ENCODE results near the gene GNB1L. TPM values are rescaled to one million over a fixed set of nuclear protein-coding genes. Genes with fewer than 3 reads are reported as not detected.
A peak's percentile ranks its signal among the peaks of the same experiment; 100 is the strongest.

Gene GNB1L
- total and polyA plus RNA-seq, 5 donors: 2.1 to 4.9 (median 3.9) TPM

DNA sequence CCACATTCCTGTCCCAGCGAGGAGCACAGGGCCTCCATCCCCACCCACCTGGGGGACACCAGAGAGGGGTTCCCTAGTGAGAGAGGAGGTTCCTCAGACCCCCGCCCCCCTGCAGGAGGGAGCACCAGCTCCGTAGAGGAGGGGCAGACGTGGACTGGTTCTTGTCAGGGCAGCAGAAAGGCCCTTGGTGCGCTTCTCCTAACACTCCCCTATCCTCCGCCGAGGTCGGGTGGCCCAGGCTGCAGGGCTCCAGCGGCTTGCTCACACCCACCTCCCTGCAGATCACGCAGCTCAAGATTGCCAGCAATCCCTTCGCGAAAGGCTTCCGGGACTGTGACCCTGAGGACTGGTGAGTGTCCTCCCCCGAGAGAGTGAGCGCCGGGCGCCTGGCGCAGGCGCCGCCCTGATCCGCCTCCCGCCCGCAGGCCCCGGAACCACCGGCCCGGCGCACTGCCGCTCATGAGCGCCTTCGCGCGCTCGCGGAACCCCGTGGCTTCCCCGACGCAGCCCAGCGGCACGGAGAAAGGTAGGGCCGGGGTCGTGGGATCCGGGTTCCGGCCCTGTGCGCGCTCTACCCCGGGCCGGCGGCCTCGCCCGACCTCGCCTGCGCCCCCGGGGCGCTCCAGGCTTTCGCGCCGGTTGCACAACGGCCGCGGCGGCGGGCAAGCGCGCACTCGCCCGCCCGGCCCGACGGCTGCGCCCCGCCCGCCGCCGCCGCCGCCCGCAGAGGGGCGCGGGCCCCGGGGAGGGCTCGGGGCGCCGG, 89.0 kb downstream of the GNB1L start:
- Histone ChIP-seq H3K9me3 (ENCODE audit: control insufficient read depth, low read length) (no peaks in the 10 kb centered on the region), H3K27ac (ENCODE audit: low read length) (no peak overlapping the region), H3K27me3 (ENCODE audit: control insufficient read depth, insufficient read depth) (no peaks in the 10 kb centered on the region), H3K4me3 (ENCODE audit: low read length) (peak overlapping the region; percentile 36), H3K4me1 (ENCODE audit: control insufficient read depth, insufficient read depth, low read length) (no peaks in the 10 kb centered on the region)
- WGBS: 3% methylated on average over 83 of the region's 83 CpGs
- intact Hi-C loops (cut with DNase I): no loop called here
- ATAC-seq (peak; percentile 2 to 28), DNase-seq (peak; percentile 41 to 68 (median 63))

DNA sequence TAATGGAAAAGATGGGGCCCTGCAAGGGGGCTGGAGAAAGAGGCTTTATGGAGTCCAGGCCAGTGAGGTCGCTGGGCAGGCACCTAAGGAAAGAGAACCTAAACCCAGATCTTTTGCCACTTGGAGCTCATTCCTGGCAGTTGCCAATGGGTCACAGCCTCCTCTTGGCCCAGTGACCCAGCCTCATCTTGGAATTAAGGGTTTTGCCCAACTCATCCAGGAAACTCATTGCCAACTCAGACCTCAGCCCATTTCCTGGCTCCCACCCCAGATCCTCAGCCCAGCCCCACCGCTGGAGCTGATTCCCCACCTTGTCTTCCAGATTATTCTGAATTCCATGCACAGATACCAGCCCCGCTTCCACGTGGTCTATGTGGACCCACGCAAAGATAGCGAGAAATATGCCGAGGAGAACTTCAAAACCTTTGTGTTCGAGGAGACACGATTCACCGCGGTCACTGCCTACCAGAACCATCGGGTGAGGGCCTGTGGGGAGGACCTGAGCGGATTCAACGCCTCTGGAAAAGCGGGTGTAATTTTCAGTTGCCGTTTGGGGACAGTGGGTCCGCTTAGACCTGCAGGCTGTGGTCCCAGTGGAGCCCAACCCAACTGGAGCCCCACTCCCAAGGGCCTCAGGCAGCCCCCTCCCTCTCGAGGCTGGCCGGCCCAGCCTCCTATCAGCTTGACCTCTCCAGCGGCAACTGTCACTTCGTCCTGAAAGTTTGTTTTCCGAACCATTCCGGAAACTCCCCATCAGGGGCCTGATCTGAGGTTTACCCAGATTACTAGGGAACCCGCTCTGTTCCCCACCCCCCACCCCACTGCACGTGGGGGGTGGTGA, 89.8 kb downstream of the GNB1L start:
- WGBS: 51% methylated on average over 25 of the region's 25 CpGs
- Histone ChIP-seq H3K9me3 (ENCODE audit: control insufficient read depth, low read length) (no peaks in the 10 kb centered on the region), H3K27me3 (ENCODE audit: control insufficient read depth, insufficient read depth) (no peaks in the 10 kb centered on the region), H3K4me3 (ENCODE audit: low read length) (no peak overlapping the region), H3K27ac (ENCODE audit: low read length) (no peak overlapping the region), H3K4me1 (ENCODE audit: control insufficient read depth, insufficient read depth, low read length) (no peaks in the 10 kb centered on the region)
- ATAC-seq: no peak
- peak in 2 of 3 donors; percentile 27 to 35 for DNase-seq
- intact Hi-C loops (cut with DNase I): no loop called here

DNA sequence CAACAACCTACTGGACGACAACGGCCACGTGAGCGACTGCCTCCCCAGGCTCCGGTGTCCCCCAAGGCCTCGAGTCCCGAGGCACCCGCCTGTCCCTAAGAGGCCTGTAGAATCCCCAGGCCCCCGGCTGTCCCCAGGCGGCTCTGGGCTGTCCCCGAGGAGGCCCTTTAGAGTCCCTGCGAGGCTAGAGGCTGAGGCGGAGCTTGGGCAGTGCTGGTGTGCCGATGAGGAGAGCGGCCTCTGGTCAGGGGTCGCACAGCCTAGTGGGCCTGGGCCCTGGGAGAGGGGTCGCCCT, 90.4 kb downstream of the GNB1L start:
- Histone ChIP-seq H3K4me3 (ENCODE audit: low read length) (no peak overlapping the region), H3K27me3 (ENCODE audit: control insufficient read depth, insufficient read depth) (no peaks in the 10 kb centered on the region), H3K4me1 (ENCODE audit: control insufficient read depth, insufficient read depth, low read length) (no peaks in the 10 kb centered on the region), H3K27ac (ENCODE audit: low read length) (no peak overlapping the region), H3K9me3 (ENCODE audit: control insufficient read depth, low read length) (no peaks in the 10 kb centered on the region)
- DNase-seq: peak in 2 of 3 donors; percentile 37 to 49
- WGBS: 65% methylated on average over 17 of the region's 17 CpGs
- intact Hi-C loops (cut with DNase I): no loop called here
- no peak for ATAC-seq

DNA sequence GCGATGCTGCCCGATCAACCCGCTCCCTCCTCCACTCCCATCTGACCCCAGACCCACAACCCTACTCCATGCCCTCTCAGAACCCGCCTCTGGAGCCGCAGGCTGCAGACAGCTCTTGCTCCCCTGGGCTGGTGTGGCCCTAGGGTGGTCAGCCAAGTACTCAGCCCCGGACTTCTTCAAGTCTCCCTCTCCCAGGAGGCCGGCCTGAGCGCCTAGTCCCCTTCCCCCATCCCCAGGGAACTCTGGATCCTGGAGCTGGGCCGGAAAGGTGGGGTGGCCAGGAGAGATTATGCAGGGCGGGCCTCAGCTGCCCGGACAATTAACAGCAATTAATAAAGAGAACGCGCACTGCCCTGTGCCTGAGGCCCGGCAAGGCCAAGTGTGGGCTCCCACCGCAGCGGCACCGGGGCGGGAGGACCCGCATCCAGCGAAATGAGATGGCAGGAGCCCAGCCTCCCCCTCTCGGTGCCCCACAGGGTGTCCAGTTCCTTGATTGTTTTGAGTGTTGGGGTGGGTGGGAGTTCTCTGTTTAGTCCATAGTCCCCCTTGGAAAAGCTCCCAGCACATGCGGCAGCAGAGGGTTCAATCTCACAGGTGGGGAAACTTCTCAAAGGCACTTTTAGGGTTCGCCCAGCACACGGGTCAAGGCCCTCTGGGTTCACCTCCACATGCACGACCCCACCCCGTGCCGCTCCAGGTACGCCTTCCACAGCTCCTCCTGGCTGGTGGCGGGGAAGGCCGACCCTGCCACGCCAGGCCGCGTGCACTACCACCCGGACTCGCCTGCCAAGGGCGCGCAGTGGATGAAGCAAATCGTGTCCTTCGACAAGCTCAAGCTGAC, 91.0 kb downstream of the GNB1L start:
- 54% methylated on average over 39 of the region's 39 CpGs for WGBS
- Histone ChIP-seq H3K9me3 (ENCODE audit: control insufficient read depth, low read length) (no peaks in the 10 kb centered on the region), H3K4me3 (ENCODE audit: low read length) (no peak overlapping the region), H3K27me3 (ENCODE audit: control insufficient read depth, insufficient read depth) (no peaks in the 10 kb centered on the region), H3K4me1 (ENCODE audit: control insufficient read depth, insufficient read depth, low read length) (no peaks in the 10 kb centered on the region), H3K27ac (ENCODE audit: low read length) (no peak overlapping the region)
- intact Hi-C loops (cut with DNase I): no loop called here
- DNase-seq (peak in 2 of 3 donors; percentile 37 to 39), ATAC-seq (no peak)

DNA sequence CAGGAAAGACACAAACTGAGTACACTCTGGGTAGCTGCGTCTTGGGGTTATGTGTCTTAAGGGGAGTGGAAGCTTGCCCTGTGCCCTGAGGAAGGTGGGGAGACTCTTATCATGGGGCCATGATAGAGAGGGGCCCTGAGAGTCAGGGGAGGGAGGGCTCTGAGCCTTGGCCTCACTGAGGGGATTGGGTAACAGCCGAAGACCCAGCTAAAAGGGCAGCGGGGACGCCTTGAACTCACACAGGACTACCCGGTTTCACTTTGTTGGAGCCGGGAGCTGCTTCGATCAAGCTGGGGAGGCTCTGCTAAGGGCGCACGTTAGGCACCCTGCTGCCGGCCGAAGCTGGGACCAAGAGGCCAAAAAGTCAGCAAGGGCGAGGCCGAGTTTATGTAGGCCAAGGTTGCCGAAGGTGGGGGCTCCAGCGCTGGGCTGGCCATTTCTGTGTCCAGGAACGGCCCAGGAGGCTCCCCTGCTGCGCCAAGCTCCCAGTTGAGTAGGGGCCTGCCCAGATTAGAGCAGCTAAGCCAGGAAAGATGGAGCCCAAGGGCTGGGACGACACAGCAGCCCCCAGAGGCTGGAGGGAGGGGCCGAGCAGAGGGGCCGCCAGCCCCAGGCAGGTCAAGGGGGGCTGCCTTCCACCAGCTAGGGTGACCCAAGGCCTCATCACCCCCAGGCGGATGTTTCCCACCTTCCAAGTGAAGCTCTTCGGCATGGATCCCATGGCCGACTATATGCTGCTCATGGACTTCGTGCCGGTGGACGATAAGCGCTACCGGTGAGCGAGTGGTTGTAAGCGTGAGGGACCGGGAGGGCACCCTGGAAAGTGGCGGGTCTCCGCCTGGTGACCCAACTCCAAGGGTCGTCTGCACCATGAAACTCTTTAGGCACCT, 91.9 kb downstream of the GNB1L start:
- DNase-seq: peak in 2 of 3 donors; percentile 39 to 42
- no peaks in the 10 kb centered on the region for H3K4me1 ChIP-seq (ENCODE audit: control insufficient read depth, insufficient read depth, low read length)
- no peaks in the 10 kb centered on the region for H3K9me3 ChIP-seq (ENCODE audit: control insufficient read depth, low read length)
- intact Hi-C loops (cut with DNase I): no loop called here
- no peak for ATAC-seq
- no peaks in the 10 kb centered on the region for H3K27me3 ChIP-seq (ENCODE audit: control insufficient read depth, insufficient read depth)
- H3K27ac ChIP-seq (ENCODE audit: low read length): no peak overlapping the region
- 75% methylated on average over 34 of the region's 34 CpGs for WGBS
- H3K4me3 ChIP-seq (ENCODE audit: low read length): no peak overlapping the region

DNA sequence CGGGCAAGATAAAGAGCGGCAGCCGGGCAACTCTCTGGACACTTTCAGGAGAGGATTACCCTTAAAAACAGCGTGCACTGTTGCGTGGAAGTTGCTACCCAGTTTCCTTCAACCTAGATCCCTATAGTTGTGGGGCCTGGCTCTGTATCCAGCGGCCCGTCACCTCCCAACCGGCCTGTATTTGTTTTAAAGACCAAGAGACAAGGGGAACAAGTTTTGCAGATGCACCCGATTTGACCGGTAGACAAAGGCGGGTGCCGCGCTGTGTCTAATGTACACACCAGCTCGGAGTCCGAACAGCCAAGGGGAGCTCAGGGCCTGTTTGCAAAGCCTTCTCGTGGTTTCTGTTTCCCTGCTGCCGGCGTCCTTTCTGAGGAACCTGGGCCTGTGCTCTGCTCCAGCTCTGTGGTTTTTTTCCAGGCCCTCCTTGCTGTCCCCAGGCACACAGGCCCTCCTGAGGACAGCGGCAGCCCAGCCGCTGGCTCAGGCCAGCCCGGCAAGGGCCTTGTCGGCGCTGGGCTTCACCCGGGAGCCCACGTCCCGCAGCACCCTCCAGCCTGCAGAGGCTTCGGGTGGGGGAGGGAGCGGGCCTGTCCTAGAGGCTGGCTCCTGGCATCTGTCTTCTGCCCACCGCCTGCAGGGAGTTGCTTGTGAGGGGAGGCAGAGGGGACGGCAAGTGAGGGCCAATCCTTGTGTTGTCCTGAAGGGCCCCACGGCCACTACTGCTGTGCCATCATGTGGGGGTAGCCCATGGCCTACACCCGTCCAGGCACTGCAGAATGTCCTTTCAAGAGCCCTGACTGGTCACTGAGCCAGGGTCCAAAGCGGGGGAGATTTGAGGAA, 92.7 kb downstream of the GNB1L start:
- intact Hi-C loops (cut with DNase I): no loop called here

DNA sequence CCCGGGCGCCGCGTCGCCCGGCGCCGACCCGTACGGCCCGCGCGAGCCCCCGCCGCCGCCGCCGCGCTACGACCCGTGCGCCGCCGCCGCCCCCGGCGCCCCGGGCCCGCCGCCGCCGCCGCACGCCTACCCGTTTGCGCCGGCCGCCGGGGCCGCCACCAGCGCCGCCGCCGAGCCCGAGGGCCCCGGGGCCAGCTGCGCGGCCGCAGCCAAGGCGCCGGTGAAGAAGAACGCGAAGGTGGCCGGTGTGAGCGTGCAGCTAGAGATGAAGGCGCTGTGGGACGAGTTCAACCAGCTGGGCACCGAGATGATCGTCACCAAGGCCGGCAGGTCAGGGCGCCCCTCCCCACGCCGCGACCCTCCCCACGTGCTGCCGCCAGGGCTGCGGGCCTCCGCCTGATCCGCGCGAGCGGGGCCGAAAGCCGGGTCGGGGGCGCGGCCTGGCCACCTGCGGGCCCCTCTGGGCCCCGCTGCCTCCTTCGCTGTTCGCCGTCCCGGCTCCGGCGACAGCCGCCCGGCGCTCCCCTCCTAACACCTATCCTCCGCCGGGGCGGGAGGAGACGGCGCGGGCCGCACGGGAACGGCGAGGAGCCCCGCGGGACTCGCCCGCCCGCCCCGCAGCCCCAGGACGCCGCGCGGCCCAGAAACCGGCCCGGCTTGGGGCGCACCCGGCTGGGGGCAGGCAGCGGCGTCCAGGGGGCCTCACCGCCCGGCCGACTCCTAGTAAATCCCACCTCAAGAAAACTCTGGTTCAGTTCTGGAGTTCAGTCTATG, 93.5 kb downstream of the GNB1L start:
- Histone ChIP-seq H3K27ac (ENCODE audit: low read length) (no peak overlapping the region), H3K4me1 (ENCODE audit: control insufficient read depth, insufficient read depth, low read length) (peaks cover 4% of the 10 kb centered on the region)
- WGBS: 11% methylated on average over 117 of the region's 117 CpGs

More for the DNA sequence above, 92.7 kb downstream of the GNB1L start:
- Histone ChIP-seq H3K27ac (ENCODE audit: low read length) (no peak overlapping the region), H3K9me3 (ENCODE audit: control insufficient read depth, low read length) (no peaks in the 10 kb centered on the region), H3K4me1 (ENCODE audit: control insufficient read depth, insufficient read depth, low read length) (no peaks in the 10 kb centered on the region), H3K27me3 (ENCODE audit: control insufficient read depth, insufficient read depth) (no peaks in the 10 kb centered on the region), H3K4me3 (ENCODE audit: low read length) (no peak overlapping the region)
- ATAC-seq (no peak), DNase-seq (peak in 2 of 3 donors; percentile 37 to 50)
- WGBS: 80% methylated on average over 33 of the region's 33 CpGs

DNA sequence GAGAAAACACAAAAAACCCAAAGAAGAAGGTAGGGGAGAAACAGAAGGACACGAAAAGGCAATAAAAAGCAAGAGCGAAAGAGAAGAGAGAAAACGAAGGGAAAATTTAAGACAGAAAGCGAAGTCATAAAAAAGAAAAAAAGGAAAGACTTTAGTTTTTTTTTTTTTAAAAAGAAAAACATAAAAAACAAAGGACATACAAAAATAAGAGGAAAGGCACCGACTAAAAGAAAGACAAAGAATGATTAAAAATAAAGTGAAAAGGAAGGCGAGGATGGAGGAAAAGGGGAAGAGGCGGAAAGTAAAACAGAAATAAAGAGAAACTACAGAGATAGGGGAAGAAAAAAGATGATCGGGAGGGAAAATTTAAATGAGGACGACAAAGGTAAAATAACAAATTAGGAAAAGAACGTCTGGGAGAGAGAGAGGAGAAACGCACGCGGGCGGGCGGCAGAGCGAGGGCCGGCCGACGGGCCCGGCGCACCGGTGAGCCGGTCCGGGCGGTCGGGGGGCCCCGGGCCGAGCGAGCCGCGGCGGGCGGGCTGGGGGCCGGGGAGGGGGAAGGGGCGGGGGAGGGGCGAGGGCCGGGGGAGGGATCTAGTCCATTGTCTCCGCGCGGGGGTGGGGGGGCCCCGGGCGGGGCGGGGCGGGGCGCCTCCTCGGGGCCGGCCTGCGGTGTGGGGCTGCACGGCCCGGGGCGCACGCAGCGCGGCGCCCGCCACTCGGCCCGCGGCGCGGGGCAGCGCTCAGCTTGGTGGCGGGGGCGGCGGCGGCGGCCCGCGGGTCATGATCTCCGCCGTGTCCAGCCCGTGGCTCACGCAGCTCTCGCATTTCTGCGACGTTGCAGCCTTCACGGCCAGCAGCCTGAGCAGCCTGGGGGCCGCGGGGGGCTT, 94.4 kb downstream of the GNB1L start, which contains the start of gene TBX1:
Gene TBX1 (plus strand): TSS at position 721 of the 893 bp plus-strand sequence. CDS start 66 bp downstream, at position 787.
- ATAC-seq (no peak), DNase-seq (peak in 2 of 3 donors; percentile 15 to 51)
- 3% methylated on average over 70 of the region's 79 CpGs for WGBS
- Histone ChIP-seq H3K9me3 (ENCODE audit: control insufficient read depth, low read length) (no peaks in the 10 kb centered on the region), H3K4me3 (ENCODE audit: low read length) (peak within 1 kb of the TSS; percentile 47), H3K27me3 (ENCODE audit: control insufficient read depth, insufficient read depth) (no peaks in the 10 kb centered on the region), H3K27ac (ENCODE audit: low read length) (no peak within 1 kb of the TSS), H3K4me1 (ENCODE audit: control insufficient read depth, insufficient read depth, low read length) (peaks cover 4% of the 10 kb centered on the region)
- intact Hi-C loops (cut with DNase I): no loop called here

More for the DNA sequence above, 93.5 kb downstream of the GNB1L start:
- Histone ChIP-seq H3K4me3 (ENCODE audit: low read length) (peak overlapping the region; percentile 47), H3K9me3 (ENCODE audit: control insufficient read depth, low read length) (no peaks in the 10 kb centered on the region), H3K27me3 (ENCODE audit: control insufficient read depth, insufficient read depth) (no peaks in the 10 kb centered on the region)
- DNase-seq (peak in 2 of 3 donors; percentile 30 to 33), ATAC-seq (no peak)
- intact Hi-C loops (cut with DNase I): no loop called here

Data from right cardiac atrium (tissue), 5 donors.